CD1c-positive myeloid dendritic cell (primary cell): ENCODE measurements around the gene KDM4E.

Source experiments
- DNase-seq: peaks from one replicate; pipeline ENCODE4 v3.0.0-alpha.2; 2016; ENCODE audit errors: extremely low spot score

Gene KDM4E

DNA sequence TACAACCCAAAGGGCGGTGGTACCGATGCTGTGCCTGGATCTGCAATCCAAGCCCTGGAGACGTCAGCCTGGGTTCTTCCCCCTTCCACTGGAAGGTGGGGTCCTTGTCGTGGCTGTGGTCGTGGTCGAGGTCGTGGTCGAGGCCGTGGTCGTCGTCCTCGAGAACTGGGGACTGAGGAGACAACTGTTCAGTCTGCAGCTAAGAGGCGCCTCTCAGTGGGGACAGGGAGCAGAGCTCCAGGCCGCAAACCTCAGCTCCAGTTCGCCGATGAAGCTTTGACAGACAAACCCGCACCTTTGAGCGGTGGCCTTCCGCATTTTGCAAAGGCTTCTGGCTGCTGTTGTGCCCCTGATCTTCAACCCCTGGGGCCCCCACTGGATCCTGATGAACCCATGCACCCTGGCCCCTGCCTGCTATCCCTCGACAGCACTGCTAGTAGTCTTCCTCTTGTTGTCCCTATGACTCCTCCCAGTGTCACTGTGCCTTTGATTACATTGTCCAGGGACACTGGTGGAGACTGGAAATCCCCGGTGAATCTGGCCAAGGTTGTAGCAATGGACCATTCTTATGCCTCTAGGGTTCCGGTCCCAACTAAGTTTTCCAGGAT is 25.6 kb downstream of the KDM4E start:
- no peak for DNase-seq

DNA sequence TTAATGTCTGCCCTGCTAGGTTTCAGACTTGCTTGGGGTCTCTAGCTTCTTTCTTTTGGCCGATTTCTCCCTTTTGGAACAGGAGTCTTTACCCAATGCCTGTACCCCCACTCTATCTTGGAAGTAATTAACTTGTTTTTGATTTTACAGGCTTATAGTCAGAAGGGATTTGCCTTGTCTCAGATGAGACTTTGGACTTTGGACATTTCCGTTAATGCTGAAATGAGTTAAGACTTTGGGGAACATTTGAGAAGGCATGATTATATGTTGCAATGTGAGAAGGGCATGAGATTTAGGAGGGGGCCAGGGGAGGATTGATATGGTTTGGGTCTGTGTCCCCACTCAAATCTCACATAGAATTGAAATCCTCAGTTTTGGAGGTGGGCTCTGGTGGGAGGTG is 29.3 kb downstream of the KDM4E start:
- DNase-seq = no peak

DNA sequence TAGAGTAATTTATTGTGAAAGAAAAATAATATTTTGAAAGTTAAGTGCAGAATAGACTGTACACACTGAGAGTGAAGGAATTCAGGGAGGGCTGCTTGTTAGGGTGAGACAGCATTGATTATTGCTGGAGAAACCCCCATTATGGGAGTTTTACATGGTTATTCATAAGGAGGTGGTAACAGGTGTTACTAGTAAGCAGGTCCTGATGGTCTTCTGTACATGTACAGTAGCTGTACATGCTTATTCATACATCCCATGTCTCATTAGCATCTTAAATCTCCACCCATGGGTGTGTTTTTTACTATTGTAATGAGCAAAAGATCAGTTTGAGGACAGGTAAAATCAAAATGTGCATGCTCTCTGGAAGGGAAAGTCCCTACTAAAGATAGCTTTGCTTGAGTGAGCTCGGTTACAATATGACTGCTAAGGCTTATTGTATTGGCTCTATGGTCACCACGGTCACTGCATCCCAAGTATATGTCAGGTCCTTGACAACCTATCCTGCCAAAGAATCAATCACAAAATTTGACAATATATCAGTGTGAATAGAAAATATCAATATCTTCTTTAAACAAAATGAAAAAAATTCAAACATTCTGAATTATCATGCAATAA is 30.3 kb downstream of the KDM4E start:
- no peak for DNase-seq

DNA sequence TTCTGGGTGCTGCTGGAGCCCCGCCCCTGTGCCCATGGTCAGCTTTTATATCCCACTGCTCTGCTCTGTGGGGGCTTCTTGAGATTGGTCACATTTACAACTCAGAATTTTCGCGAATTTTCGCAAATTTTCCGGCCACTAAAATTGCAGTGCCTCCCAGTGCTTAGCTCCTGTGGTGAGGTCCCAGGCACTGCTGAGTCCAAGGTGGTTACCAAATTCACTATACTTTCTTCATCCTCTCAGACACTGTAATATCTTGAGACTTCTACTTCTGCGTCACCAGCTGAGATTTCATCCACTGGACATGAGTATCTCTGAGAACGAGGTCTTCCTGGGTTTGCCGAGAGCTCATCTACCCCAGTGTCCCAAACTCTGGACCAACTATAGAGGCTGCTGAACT is 32.9 kb downstream of the KDM4E start:
- no peak for DNase-seq

DNA sequence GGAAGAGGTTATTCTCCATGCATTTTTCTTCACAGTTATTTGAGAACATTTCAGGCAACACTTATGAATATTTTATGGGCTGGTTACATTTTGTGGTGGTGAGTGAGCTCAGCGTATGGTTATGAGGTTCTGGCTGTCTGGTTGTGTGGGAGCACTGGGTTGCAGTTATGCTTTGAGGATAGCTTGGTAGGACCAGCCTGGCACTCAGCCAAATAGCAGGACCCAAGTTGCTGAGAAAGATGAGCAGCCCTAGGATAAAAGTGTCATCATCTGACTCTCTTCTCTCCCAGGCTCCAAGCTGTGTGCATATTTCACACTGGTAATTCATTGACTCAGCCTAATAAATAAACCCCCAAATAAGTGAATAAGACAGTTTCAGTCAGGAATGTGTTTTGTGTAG is 33.6 kb downstream of the KDM4E start:
- DNase-seq = no peak

DNA sequence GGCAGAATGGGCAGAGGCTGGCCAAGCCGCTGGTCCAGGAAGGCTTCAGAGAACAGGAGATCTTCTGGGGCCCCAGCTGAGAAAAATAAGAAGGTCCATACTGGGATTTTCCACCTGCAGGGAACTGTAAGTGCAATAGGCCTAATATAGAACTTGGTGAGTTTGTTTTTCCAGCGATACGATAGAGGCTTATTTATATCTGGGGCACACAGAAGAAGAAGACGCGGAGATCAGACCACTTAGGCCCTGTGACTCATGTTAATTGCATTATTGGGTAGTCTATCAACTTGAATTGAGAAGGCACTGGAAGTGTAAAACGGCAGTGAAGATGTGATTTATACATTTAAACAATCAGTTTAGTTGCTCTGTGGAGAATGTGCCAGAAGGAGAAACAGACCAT is 34.0 kb downstream of the KDM4E start:
- no peak for DNase-seq

DNA sequence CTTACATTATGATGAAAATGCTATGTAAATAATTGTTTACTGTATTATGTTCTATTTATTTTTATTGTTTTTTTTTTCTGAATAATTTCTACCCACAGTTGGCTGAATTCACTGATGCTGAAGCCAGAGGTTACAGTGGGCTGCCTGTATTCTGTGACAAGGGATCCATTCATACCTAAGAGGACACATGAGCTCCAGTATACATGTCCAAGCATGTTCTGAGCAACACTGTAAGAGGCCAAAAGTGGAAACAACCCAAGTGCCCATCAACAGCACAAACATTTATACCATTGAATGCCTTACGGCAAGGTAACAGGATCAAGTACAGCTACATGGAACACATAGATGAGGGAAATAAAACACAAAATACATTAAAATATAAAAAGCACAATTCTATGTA is 40.3 kb downstream of the KDM4E start:
- DNase-seq = no peak

DNA sequence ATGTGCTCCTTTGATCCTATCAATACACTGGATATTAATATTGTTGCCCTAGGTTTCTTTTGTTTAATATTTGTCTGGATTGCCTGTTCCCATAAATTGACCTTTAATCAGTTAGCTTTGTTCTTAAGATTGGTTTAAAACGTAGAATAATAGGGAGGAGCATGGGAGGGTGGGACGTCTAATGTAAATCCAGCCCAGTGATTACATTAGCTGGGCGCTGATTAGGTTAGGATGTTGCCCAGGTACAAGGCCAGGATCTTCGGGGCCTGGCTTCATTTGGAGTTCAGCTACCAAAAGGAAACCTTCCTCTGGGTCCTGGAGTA is 41.6 kb downstream of the KDM4E start, which contains the start of gene SRSF8:
TSS of gene SRSF8 (plus strand) at position 204 of the 323 bp plus-strand sequence. CDS start 308 bp downstream, outside the sequence.
- DNase-seq = no peak

DNA sequence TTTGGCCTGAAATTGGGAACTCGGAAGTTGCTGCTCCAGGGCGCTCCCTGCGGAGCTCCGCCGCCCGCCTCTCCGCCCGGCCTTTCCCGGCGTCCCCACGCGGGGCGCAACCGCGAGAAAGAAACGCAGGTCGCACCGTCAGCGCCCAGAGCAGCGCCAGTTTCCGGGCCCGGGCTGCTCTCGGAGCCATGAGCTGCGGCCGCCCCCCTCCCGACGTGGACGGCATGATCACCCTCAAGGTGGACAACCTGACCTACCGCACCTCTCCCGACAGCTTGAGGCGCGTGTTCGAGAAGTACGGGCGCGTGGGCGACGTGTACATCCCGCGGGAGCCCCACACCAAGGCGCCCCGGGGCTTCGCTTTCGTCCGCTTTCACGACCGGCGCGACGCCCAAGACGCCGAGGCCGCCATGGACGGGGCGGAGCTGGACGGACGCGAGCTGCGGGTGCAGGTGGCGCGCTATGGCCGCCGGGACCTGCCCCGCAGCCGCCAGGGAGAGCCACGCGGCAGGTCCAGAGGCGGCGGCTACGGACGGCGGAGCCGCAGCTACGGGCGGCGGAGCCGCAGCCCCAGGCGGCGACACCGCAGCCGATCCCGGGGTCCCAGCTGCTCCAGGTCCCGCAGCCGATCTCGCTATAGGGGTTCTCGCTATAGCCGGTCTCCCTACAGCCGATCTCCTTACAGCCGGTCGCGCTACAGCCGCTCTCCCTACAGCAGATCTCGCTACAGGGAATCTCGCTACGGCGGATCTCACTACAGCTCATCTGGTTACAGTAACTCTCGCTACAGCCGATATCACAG is 42.2 kb downstream of the KDM4E start:
- DNase-seq = peak; percentile 84

DNA sequence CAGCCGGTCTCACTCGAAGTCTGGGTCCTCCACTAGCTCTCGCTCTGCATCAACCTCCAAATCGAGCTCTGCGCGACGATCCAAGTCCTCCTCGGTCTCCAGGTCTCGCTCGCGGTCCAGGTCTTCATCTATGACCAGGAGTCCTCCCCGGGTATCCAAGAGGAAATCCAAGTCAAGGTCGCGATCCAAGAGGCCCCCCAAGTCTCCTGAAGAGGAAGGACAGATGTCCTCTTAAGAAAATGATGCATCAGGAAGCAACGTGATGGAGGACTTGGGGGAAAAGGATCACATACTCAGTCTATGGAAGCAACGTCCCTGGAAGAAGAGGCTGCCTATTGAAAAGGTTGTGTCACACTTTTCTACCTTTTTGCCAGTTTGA is 42.8 kb downstream of the KDM4E start:
- peak; percentile 29 for DNase-seq

DNA sequence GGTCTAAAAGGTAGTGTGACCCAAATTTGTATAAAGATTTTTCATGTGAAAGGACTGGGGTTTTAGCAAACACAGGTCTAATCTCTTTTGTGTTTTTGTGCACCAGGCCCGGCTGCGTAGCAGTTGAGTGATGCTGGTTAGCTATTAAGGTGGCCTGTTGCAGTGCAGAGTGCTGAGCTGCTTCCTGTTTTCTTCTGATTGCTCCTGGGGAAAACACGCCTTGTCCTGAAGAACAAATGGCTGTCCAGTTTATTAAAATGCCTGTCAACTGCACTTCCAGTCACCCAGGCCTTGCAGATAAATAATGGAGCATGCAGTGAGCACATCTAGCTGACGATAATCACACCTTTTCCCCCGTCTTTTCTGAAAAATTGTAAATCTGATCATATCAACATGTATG is 43.5 kb downstream of the KDM4E start:
- DNase-seq = peak; percentile 88

DNA sequence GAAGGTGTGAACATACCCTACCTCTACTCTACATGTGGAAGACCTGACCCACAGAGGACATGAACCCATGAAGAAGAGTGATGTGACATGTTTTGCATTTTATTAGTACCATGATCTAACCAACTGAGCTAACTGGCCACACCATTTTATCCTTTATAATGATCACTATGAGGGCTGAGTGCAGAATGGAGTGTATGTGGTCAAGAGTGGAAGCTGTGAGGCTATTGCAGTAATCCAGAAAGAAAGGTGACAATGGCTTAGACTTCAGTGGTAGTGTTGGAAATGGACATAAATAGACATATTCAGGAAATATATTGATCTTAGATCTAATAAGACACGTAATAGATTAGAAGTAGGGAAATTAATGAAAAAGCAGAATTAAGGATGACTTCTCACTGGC is 45.4 kb downstream of the KDM4E start:
- DNase-seq = no peak

DNA sequence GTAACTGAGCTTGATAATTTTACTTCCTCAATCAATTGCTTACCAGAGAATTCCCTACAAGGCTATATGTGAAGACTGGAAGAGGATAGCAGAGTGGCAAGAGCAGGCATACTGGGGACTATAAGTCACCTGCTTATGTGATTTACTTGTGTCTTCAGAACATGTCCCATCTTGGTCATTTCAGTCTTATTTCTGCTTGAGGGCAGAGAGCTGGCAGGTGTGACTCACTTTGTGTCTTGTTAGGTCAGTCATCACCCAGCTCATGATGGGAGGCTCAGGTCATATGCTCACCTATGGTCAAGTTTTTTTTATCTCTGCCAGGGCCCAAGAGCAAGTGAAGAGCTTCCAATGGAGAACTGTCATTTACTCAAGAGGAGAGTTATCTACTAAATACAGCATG is 47.9 kb downstream of the KDM4E start:
- DNase-seq = no peak

DNA sequence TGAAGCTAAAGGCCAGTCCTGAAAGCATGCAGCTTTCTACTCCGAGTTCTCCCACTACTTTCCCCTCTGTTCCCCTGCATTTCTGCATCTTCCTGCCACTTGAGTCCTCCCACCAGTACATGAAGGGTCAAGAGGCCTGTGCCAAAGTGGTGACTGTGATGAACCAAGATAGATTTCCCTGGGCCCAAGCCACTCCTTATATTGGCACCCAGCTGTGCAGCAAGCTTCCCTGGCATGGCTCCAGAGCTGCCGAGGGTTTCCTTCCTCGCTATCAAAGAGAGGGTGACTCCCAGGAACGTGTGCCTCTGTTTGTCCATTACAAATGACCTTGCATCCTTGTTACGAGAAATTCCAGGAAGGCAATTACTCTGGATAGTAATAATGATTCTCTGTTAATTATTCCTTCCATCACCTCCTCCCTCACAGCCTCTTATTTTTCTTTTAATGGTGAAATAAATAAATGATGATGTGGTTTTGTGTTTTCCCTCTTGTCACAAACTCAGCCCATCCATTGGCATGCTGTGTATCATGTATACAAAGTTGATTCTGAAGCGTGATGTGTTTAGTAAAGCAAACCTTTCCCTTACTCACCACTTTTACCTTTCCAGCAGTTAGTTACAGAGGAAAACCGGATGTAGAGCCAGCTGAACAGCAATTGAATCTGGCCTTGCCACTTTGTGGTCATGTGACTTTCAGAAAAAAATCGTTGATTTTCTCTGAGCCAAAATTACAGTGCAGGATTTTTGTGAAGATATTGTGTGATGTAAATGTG is 49.9 kb downstream of the KDM4E start:
- DNase-seq = no peak

DNA sequence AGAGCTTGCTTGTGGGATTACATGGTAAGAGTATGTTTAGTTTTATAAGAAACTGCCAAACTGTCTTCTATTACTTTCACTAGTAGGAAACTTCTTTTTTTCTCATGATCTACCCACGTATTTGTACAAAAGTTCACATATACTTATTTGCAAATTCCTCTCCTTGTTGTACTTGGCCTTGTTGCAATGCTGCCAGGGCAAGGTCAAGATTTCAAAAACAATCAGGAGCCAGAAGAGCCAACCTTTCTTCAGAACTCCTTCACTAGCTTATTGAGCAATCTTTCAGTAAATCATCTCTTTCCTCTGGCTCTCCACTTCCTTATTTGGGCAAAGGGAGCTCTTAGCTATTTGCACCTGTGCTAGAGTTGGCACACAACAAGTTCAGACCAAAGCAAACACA is 51.4 kb downstream of the KDM4E start:
- peak; percentile 40 for DNase-seq

DNA sequence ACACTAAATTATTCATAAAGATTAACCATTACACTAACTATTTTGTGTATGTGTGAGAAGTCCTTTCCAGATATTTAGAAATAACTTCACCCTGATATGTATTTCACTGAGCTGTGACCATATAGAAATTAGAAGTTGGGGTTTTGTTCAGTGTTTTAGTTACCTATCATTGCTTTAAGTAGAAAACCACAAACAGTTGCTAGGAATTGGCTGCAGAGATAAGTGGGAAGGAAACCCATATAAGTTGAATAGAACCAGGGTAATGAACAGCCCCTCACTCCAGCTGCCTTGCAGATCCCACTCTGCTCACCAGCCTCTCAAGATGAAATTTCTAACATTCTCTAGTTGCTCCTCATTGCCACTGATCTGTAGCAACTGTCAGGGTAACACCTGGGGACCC is 51.9 kb downstream of the KDM4E start:
- DNase-seq = no peak
